Tibial nerve (tissue), 4 donors: ENCODE results near the gene CAND1. TPM values are rescaled to one million over a fixed set of nuclear protein-coding genes. Genes with fewer than 3 reads are reported as not detected.
"Not testable (repeated sequence)": the region's sequence is repeated elsewhere in the genome, so short reads cannot be mapped to it uniquely, and the experiment has no call there.

Experiments
- DNase-seq, 2 donors: peaks; one replicate each; pipeline ENCODE4 v3.0.0-alpha.2; 2019; ENCODE audit warnings: low spot score in 2 of 2
- H3K27ac ChIP-seq, 4 donors: fragments of 200-600 bp; sonication (generic) in 3 of 4; one replicate each; pipeline ENCODE4 v1.5.1; 2017 to 2019; ENCODE audit warnings: mild to moderate bottlenecking in 1 of 4
- H3K27me3 ChIP-seq, 2 donors: fragments of 200-600 bp; sonication (generic) in 1 of 2; one replicate each; pipeline versions ENCODE4 v1.5.1 to v1.6.0; 2017 to 2019
- H3K36me3 ChIP-seq, 3 donors: fragments of 200-600 bp; sonication (generic); one replicate each; pipeline ENCODE4 v1.5.1; 2018 to 2019
- H3K4me1 ChIP-seq, 4 donors: fragments of 200-600 bp; sonication (generic) in 3 of 4; one replicate each; pipeline ENCODE4 v1.5.1; 2017 to 2019
- H3K4me3 ChIP-seq, 4 donors: fragments of 200-600 bp; sonication (generic) in 3 of 4; one replicate each; pipeline ENCODE4 v1.5.1; 2017 to 2019; ENCODE audit warnings: mild to moderate bottlenecking in 1 of 4, moderate library complexity in 1 of 4
- H3K9me3 ChIP-seq, 4 donors: fragments of 200-600 bp; sonication (generic) in 3 of 4; one replicate each; pipeline ENCODE4 v1.5.1; 2017 to 2019
- EP300 ChIP-seq, 2 donors: sonication (generic); formaldehyde crosslinking; IDR thresholded peaks; one replicate each; pipeline ENCODE4 v1.6.1; 2017; ENCODE audit warnings: antibody characterized with exemption in 2 of 2, mild to moderate bottlenecking in 1 of 2
- POLR2A ChIP-seq, 2 donors: fragments of 450-650 bp; IDR thresholded peaks; one replicate each; pipeline ENCODE4 v1.6.1; 2017; ENCODE audit warnings: antibody characterized with exemption in 2 of 2, mild to moderate bottlenecking in 2 of 2, moderate library complexity in 2 of 2
- WGBS, 2 donors: methylation state at CpG; one replicate each; pipeline ENCODE4 v1.1.5; 2018; 5-methylcytosine and 5-hydroxymethylcytosine counted together
- total RNA-seq, 4 donors: library from RNA; depleted of rRNA; stranded (reverse); fragments of >200 nt; gene quantifications; one replicate each; pipeline ENCODE4 v1.1.0, GENCODE V29; 2016
- TF ChIP-seq, protein P1 (sequence below), 5 experiments: fragments of 200-600 bp in 3 of 5; fragments of 450-650 bp in 2 of 5; sonication (generic) in 3 of 5; IDR thresholded peaks; one replicate each; pipeline ENCODE4 v1.5.1; 2016 to 2019; ENCODE audit warnings: antibody characterized with exemption in 5 of 5, mild to moderate bottlenecking in 3 of 5, moderate library complexity in 2 of 5

CAND1 gene
- total RNA-seq, 4 donors from 2014 or later: 67.2 to 105 (median 72.9) TPM

DNA sequence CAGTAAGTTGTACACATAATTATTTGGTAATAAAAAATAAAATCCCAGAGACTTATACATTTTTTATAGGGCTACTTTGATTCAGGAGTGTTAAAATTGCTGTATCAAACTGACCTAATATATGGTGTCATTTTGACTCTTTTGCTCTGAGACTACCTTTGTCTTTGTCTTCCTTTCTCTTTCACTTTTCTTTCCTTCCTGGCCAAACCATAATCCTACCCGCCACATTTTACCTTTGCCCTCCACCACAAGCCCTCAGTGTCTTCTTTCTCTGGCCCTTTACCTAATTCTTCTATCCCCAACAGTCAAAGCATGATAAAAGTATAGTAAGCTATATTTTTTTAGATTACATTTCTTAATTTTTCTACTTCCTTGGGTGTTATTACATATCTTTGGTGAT, 62.0 kb downstream of the CAND1 start:
- no peak for TF ChIP-seq EP300 (IDR thresholded peaks at IDR 0.05)
- TF ChIP-seq, protein P1, sequence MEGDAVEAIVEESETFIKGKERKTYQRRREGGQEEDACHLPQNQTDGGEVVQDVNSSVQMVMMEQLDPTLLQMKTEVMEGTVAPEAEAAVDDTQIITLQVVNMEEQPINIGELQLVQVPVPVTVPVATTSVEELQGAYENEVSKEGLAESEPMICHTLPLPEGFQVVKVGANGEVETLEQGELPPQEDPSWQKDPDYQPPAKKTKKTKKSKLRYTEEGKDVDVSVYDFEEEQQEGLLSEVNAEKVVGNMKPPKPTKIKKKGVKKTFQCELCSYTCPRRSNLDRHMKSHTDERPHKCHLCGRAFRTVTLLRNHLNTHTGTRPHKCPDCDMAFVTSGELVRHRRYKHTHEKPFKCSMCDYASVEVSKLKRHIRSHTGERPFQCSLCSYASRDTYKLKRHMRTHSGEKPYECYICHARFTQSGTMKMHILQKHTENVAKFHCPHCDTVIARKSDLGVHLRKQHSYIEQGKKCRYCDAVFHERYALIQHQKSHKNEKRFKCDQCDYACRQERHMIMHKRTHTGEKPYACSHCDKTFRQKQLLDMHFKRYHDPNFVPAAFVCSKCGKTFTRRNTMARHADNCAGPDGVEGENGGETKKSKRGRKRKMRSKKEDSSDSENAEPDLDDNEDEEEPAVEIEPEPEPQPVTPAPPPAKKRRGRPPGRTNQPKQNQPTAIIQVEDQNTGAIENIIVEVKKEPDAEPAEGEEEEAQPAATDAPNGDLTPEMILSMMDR (IDR thresholded peaks at IDR 0.05): no peak
- no peak for TF ChIP-seq POLR2A (IDR thresholded peaks at IDR 0.05)
- Histone ChIP-seq H3K9me3 (no peaks in the 10 kb centered on the region), H3K27ac (no peak overlapping the region), H3K4me3 (no peak overlapping the region), H3K4me1 (no peaks in the 10 kb centered on the region), H3K36me3 (no peaks in the 10 kb centered on the region), H3K27me3 (no peaks in the 10 kb centered on the region)
- no peak for DNase-seq
- WGBS, 2 donors: 84 to 92% methylated on average over 1 of the region's 1 CpG

DNA sequence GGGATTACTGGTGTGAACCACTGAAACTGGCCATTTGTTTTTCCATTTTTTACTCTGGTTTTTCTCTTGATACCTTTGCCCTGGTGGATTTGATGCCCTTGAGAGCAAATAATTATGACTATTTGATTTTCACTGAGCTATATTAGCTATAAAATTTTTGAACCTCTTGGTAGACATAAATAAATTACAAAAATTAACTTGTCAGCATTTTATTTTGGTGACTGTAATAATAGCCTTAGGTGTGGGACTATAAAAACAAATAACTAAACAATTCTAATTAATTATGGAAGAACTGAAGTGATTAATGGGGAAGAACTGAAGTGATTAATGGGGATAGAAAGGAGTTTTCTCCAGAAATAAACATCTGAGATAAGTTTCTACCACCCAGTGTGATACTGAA, 62.7 kb downstream of the CAND1 start:
- no peak for TF ChIP-seq EP300 (IDR thresholded peaks at IDR 0.05)
- TF ChIP-seq POLR2A (IDR thresholded peaks at IDR 0.05): no peak
- TF ChIP-seq, protein P1 (IDR thresholded peaks at IDR 0.05): no peak
- no peak for DNase-seq

DNA sequence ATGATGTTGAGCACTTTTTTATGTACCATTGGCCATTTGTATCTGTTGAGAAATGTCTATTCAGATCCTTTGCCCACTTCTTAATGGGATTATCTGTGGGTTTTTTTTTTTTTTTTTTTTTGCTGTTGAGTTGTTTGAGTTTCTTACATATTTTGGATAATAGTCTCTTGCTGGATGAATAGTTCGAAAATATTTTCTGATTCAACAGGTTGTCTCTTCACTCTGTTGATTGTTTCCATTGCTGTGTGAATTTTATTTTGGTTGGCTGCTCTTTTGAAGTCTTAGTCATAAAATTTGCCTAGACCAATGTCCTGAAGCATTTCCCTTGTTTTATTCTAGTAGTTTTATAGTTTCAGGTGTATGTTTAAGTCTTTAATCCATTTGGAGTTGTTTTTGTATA, 64.5 kb downstream of the CAND1 start:
- DNase-seq: no peak
- TF ChIP-seq, protein P1 (IDR thresholded peaks at IDR 0.05): no peak
- TF ChIP-seq EP300 (IDR thresholded peaks at IDR 0.05): no peak
- no peak for TF ChIP-seq POLR2A (IDR thresholded peaks at IDR 0.05)
- H3K27me3 ChIP-seq: no peaks in the 10 kb centered on the region

More for the DNA sequence above, 62.7 kb downstream of the CAND1 start:
- H3K4me1 ChIP-seq: no peaks in the 10 kb centered on the region
- H3K27ac ChIP-seq: no peak overlapping the region
- no peaks in the 10 kb centered on the region for H3K9me3 ChIP-seq
- no peak overlapping the region for H3K4me3 ChIP-seq
- no peaks in the 10 kb centered on the region for H3K27me3 ChIP-seq
- no peaks in the 10 kb centered on the region for H3K36me3 ChIP-seq

DNA sequence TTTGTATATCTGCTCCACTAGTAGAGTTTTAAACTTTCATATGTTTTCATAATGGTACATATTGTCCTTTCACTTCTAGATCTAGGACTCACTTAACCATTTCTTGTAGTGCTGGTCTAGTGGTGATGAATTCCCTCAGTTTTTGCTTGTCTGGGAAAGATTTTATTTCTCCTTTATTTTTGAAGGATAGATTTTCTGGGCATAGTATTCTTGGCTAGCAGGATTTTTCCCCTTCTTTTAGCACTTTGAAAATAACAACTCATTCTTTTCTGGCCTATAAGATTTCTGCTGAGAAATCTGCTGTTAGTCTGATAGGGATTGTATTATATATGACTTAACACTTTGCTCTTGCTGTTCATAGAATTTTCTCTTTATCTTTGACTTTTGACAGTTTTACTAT, 69.3 kb downstream of the CAND1 start:
- no peaks in the 10 kb centered on the region for H3K4me1 ChIP-seq
- DNase-seq: no peak
- no peaks in the 10 kb centered on the region for H3K27me3 ChIP-seq
- H3K4me3 ChIP-seq: no peak overlapping the region
- H3K36me3 ChIP-seq: no peaks in the 10 kb centered on the region
- peaks cover 0 to 28% (median 2%) of the 10 kb centered on the region in 4 donors for H3K9me3 ChIP-seq
- no peak overlapping the region for H3K27ac ChIP-seq
- TF ChIP-seq, protein P1 (IDR thresholded peaks at IDR 0.05): no peak
- TF ChIP-seq EP300 (IDR thresholded peaks at IDR 0.05) (no peak), POLR2A (IDR thresholded peaks at IDR 0.05) (no peak)

More for the DNA sequence above, 64.5 kb downstream of the CAND1 start:
- Histone ChIP-seq H3K4me3 (no peak overlapping the region), H3K9me3 (peaks cover 0 to 15% (median 2%) of the 10 kb centered on the region in 4 donors), H3K27ac (no peak overlapping the region), H3K36me3 (no peaks in the 10 kb centered on the region), H3K4me1 (no peaks in the 10 kb centered on the region)
- 65 to 85% methylated on average over 1 of the region's 1 CpG for WGBS, 2 donors

DNA sequence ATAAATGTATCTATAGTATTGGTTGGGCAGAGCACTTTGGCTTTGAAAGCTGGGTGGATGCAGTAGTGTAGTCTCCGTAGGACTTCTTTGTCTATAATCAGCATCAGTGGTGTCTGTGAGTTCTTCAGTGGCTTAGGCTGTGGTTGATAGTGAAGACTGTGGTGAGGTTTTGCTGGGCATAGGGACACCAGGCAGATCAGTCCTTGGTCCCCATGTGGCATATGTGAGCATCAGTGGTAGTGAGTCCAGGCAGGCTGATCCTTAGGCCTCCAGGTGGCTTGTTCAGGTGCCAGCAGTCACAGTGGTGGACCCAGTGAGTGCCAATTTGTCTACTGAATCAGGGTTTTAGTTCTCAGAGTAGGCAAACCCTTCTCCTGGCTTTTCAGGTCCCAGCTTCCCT, 70.4 kb downstream of the CAND1 start:
- H3K36me3 ChIP-seq: no peaks in the 10 kb centered on the region
- H3K27ac ChIP-seq: no peak overlapping the region
- peaks cover 0 to 28% (median 2%) of the 10 kb centered on the region in 4 donors for H3K9me3 ChIP-seq
- TF ChIP-seq, protein P1 (IDR thresholded peaks at IDR 0.05): no peak
- TF ChIP-seq EP300 (IDR thresholded peaks at IDR 0.05) (no peak), POLR2A (IDR thresholded peaks at IDR 0.05) (no peak)
- H3K27me3 ChIP-seq: no peaks in the 10 kb centered on the region
- no peaks in the 10 kb centered on the region for H3K4me1 ChIP-seq
- WGBS, 2 donors: 100% methylated on average over 1 of the region's 1 CpG
- no peak overlapping the region for H3K4me3 ChIP-seq
- DNase-seq: no peak

DNA sequence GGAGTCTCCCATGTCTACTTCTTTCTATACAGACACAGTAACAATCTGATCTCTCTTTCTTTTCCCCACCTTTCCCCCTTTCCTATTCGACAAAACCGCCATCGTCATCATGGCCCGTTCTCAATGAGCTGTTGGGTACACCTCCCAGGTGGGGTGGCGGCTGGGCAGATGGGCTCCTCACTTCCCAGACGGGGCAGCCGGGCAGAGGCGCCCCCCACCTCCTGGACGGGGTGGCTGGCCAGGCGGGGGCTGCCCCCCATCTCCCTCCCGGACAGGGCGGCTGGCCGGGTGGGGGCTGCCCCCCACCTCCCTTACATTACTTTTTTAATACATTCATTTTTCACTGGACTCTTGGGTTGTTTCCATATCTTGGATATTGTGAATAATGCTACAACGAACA, 71.9 kb downstream of the CAND1 start:
- peaks cover 0 to 28% (median 2%) of the 10 kb centered on the region in 4 donors for H3K9me3 ChIP-seq
- WGBS, 2 donors: 87 to 93% methylated on average over 14 of the region's 14 CpGs
- H3K27ac ChIP-seq, H3K36me3 ChIP-seq, H3K27me3 ChIP-seq, DNase-seq, H3K4me3 ChIP-seq, H3K4me1 ChIP-seq: not testable (repeated sequence)
